Liver (tissue), 9 donors: Measurements from ENCODE around the gene PM20D2. TPM values are rescaled to one million over a fixed set of nuclear protein-coding genes. Genes with fewer than 3 reads are reported as not detected.

Experiments
- DNase-seq: peaks from one replicate; pipeline ENCODE4 v3.0.0-alpha.2; 2017; ENCODE audit warnings: low spot score
- H3K27ac ChIP-seq, 2 donors: one replicate each; pipeline ENCODE4 v1.7.0; 2013; ENCODE audit warnings: inconsistent platforms in 2 of 2, low read length in 2 of 2, control low read depth in 1 of 2, low read depth in 1 of 2, mild to moderate bottlenecking in 1 of 2
- H3K27me3 ChIP-seq, 4 donors: one replicate each; pipeline versions ENCODE4 v1.6.1 to v1.7.0; 2013; ENCODE audit warnings: low read length in 3 of 4, inconsistent platforms in 1 of 4, mild to moderate bottlenecking in 1 of 4, moderate library complexity in 1 of 4; ENCODE audit not compliant: control insufficient read depth in 4 of 4, insufficient read depth in 4 of 4
- H3K36me3 ChIP-seq, 4 donors: one replicate each; pipeline versions ENCODE4 v1.6.1 to v1.7.0; 2013; ENCODE audit warnings: low read length in 3 of 4, mild to moderate bottlenecking in 3 of 4, low read depth in 1 of 4, moderate library complexity in 1 of 4; ENCODE audit not compliant: control insufficient read depth in 4 of 4, insufficient read depth in 3 of 4
- H3K4me1 ChIP-seq, 4 donors: one replicate each; pipeline versions ENCODE4 v1.6.1 to v1.7.0; 2013; ENCODE audit warnings: low read length in 3 of 4, mild to moderate bottlenecking in 3 of 4, moderate library complexity in 1 of 4; ENCODE audit not compliant: control insufficient read depth in 4 of 4, insufficient read depth in 4 of 4
- H3K4me3 ChIP-seq, 3 donors: one replicate each; pipeline versions ENCODE4 v1.6.1 to v1.7.0; 2013; ENCODE audit warnings: low read length in 3 of 3, control low read depth in 1 of 3, low read depth in 1 of 3, mild to moderate bottlenecking in 1 of 3
- H3K9ac ChIP-seq, 2 donors: one replicate each; pipeline ENCODE4 v1.7.0; 2013; ENCODE audit warnings: low read length in 2 of 2, mild to moderate bottlenecking in 2 of 2, moderate library complexity in 2 of 2, control low read depth in 1 of 2, low read depth in 1 of 2
- H3K9me3 ChIP-seq, 4 donors: one replicate each; pipeline versions ENCODE4 v1.6.1 to v1.7.0; 2013; ENCODE audit warnings: low read length in 3 of 4; ENCODE audit not compliant: control insufficient read depth in 4 of 4
- EGR1 ChIP-seq, 2 donors: IDR thresholded peaks; 2 replicates each; pipeline ENCODE4 v1.6.1; 2016 to 2018; ENCODE audit warnings: antibody characterized with exemption in 2 of 2, low read depth in 2 of 2
- FOXA1 ChIP-seq: IDR thresholded peaks from 2 replicates; pipeline ENCODE4 v1.6.1; 2016; ENCODE audit warnings: antibody characterized with exemption
- FOXA2 ChIP-seq: IDR thresholded peaks from 2 replicates; pipeline ENCODE4 v1.6.1; 2016; ENCODE audit warnings: antibody characterized with exemption
- GABPA ChIP-seq, 2 donors: IDR thresholded peaks in 1 of 2; conservative IDR thresholded peaks in 1 of 2; 2 replicates each; pipeline ENCODE4 v1.6.1; 2016; ENCODE audit warnings: antibody characterized with exemption in 2 of 2, mild to moderate bottlenecking in 1 of 2, moderate library complexity in 1 of 2
- HNF4A ChIP-seq, 2 donors: conservative IDR thresholded peaks; 2 replicates each; pipeline ENCODE4 v1.6.1; 2016; ENCODE audit warnings: antibody characterized with exemption in 2 of 2, mild to moderate bottlenecking in 2 of 2
- HNF4G ChIP-seq: IDR thresholded peaks from 2 replicates; pipeline ENCODE4 v1.6.1; 2016; ENCODE audit warnings: antibody characterized with exemption
- JUND ChIP-seq, 2 donors: IDR thresholded peaks; 2 replicates each; pipeline ENCODE4 v1.6.1; 2016; ENCODE audit warnings: antibody characterized with exemption in 2 of 2
- NR2F2 ChIP-seq: IDR thresholded peaks from 2 replicates; pipeline ENCODE4 v1.6.1; 2016; ENCODE audit warnings: antibody characterized with exemption
- RAD21 ChIP-seq, 2 donors: IDR thresholded peaks; 2 replicates each; pipeline ENCODE4 v1.6.1; 2016; ENCODE audit warnings: antibody characterized with exemption in 2 of 2, mild to moderate bottlenecking in 2 of 2
- REST ChIP-seq: IDR thresholded peaks from 2 replicates; pipeline ENCODE4 v1.6.1; 2016; ENCODE audit warnings: antibody characterized with exemption, mild to moderate bottlenecking
- RXRA ChIP-seq, 2 donors: IDR thresholded peaks; 2 replicates each; pipeline ENCODE4 v1.6.1; 2017 to 2018; ENCODE audit warnings: antibody characterized with exemption in 2 of 2, mild to moderate bottlenecking in 1 of 2
- SP1 ChIP-seq: IDR thresholded peaks from 2 replicates; pipeline ENCODE4 v1.6.1; 2018; ENCODE audit warnings: antibody characterized with exemption, mild to moderate bottlenecking
- TAF1 ChIP-seq: conservative IDR thresholded peaks from 2 replicates; pipeline ENCODE4 v1.6.1; 2016; ENCODE audit warnings: antibody characterized with exemption, mild to moderate bottlenecking
- YY1 ChIP-seq: IDR thresholded peaks from 2 replicates; pipeline ENCODE4 v1.6.1; 2016; ENCODE audit warnings: antibody characterized with exemption, mild to moderate bottlenecking
- WGBS: extraction: QIAGEN DNeasy Blood & Tissue Kit; methylation state at CpG from one replicate; pipeline ENCODE4 v1.1.7; 2013; 5-methylcytosine and 5-hydroxymethylcytosine counted together
- polyA plus RNA-seq, 2 donors: library from polyadenylated mRNA; stranded (reverse) in 1 of 2; unstranded in 1 of 2; fragments of 200-250 nt in 1 of 2; fragments of >200 nt in 1 of 2; fragmentation: Nextera tagmentation in 1 of 2; extraction: Ambion mirVana in 1 of 2; gene quantifications; one replicate each; pipeline versions ENCODE4 v1.2.1 to v1.2.3, GENCODE V29; 2013 to 2015
- total RNA-seq, 2 donors: library from RNA; depleted of rRNA; stranded (reverse); fragments of >200 nt; gene quantifications; one replicate each; pipeline ENCODE4 v1.2.3, GENCODE V29; 2014
- TF ChIP-seq, protein P1 (sequence below): IDR thresholded peaks from 2 replicates; pipeline ENCODE4 v1.6.1; 2016; ENCODE audit warnings: antibody characterized with exemption
- TF ChIP-seq, protein P2 (sequence below): IDR thresholded peaks from 2 replicates; pipeline ENCODE4 v1.6.1; 2016; ENCODE audit warnings: antibody characterized with exemption
- TF ChIP-seq, protein P3 (sequence below): fragments of 150-350 bp; IDR thresholded peaks from 2 replicates; pipeline ENCODE4 v1.5.1; 2017; ENCODE audit warnings: improper control_type of control experiment, low read depth, low read length; ENCODE audit not compliant: missing input control
- TF ChIP-seq, protein P4 (sequence below): IDR thresholded peaks from 2 replicates; pipeline ENCODE4 v1.6.1; 2016; ENCODE audit warnings: antibody characterized with exemption
- donor health status: healthy.
- donor health status: healthy.
- donor health status: healthy.
- donor health status: healthy.
- donor health status: healthy.

The PM20D2 gene
- total and polyA plus RNA-seq, 4 donors = 1.7 to 12.4 (median 4.5) TPM

DNA sequence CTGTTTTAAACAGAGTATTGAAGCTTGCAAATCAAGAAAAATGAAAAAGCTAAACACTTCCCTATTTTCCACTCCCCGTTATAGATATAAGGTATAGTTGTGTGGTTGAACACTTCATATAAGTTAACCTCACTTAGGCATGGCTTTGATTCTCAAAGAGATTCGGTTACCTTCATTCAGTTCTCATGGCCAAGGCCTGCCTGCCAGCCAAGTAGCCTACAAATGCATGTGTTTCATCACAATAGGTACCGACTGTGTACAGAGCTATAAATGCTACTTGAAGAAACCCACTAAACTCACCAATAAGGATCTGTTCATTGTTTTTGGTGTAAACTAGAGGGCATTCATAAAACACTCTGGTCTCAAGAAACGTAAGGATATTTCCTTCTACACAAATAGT, 27.8 kb downstream of the PM20D2 start:
- Histone ChIP-seq H3K27ac (no peak overlapping the region), H3K9me3 (no peaks in the 10 kb centered on the region), H3K4me3 (no peak overlapping the region), H3K27me3 (no peaks in the 10 kb centered on the region), H3K36me3 (peaks cover 0 to 1% (median 0%) of the 10 kb centered on the region in 4 donors), H3K9ac (no peak overlapping the region), H3K4me1 (peaks cover 0 to 9% (median 3%) of the 10 kb centered on the region in 4 donors)
- WGBS = 94% methylated on average over 4 of the region's 4 CpGs
- TF ChIP-seq TAF1 (no peak), FOXA2 (no peak), GABPA (IDR thresholded peaks at IDR 0.05 in 1 of 2, conservative IDR thresholded peaks at IDR 0.05 in 1 of 2) (no peak), NR2F2 (no peak), YY1 (no peak), RXRA (IDR thresholded peaks at IDR 0.05) (no peak), FOXA1 (no peak), REST (no peak), JUND (IDR thresholded peaks at IDR 0.05) (no peak), HNF4G (no peak), HNF4A (conservative IDR thresholded peaks at IDR 0.05) (no peak), SP1 (no peak), EGR1 (IDR thresholded peaks at IDR 0.05; ENCODE audit: low read depth in 2 of 2) (no peak), RAD21 (IDR thresholded peaks at IDR 0.05) (no peak)
- TF ChIP-seq, protein P1, sequence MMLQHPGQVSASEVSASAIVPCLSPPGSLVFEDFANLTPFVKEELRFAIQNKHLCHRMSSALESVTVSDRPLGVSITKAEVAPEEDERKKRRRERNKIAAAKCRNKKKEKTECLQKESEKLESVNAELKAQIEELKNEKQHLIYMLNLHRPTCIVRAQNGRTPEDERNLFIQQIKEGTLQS = no peak
- TF ChIP-seq, protein P2, sequence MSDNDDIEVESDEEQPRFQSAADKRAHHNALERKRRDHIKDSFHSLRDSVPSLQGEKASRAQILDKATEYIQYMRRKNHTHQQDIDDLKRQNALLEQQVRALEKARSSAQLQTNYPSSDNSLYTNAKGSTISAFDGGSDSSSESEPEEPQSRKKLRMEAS = no peak
- TF ChIP-seq, protein P3, sequence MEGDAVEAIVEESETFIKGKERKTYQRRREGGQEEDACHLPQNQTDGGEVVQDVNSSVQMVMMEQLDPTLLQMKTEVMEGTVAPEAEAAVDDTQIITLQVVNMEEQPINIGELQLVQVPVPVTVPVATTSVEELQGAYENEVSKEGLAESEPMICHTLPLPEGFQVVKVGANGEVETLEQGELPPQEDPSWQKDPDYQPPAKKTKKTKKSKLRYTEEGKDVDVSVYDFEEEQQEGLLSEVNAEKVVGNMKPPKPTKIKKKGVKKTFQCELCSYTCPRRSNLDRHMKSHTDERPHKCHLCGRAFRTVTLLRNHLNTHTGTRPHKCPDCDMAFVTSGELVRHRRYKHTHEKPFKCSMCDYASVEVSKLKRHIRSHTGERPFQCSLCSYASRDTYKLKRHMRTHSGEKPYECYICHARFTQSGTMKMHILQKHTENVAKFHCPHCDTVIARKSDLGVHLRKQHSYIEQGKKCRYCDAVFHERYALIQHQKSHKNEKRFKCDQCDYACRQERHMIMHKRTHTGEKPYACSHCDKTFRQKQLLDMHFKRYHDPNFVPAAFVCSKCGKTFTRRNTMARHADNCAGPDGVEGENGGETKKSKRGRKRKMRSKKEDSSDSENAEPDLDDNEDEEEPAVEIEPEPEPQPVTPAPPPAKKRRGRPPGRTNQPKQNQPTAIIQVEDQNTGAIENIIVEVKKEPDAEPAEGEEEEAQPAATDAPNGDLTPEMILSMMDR = no peak
- TF ChIP-seq, protein P4, sequence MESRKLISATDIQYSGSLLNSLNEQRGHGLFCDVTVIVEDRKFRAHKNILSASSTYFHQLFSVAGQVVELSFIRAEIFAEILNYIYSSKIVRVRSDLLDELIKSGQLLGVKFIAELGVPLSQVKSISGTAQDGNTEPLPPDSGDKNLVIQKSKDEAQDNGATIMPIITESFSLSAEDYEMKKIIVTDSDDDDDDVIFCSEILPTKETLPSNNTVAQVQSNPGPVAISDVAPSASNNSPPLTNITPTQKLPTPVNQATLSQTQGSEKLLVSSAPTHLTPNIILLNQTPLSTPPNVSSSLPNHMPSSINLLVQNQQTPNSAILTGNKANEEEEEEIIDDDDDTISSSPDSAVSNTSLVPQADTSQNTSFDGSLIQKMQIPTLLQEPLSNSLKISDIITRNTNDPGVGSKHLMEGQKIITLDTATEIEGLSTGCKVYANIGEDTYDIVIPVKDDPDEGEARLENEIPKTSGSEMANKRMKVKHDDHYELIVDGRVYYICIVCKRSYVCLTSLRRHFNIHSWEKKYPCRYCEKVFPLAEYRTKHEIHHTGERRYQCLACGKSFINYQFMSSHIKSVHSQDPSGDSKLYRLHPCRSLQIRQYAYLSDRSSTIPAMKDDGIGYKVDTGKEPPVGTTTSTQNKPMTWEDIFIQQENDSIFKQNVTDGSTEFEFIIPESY = no peak
- no peak for DNase-seq
